ENCODE results near the gene ZRANB1. TPM values are rescaled to one million over a fixed set of nuclear protein-coding genes. Genes with fewer than 3 reads are reported as not detected.
A peak's percentile ranks its signal among the peaks of the same experiment; 100 is the strongest.
"Not testable (repeated sequence)": the region's sequence is repeated elsewhere in the genome, so short reads cannot be mapped to it uniquely, and the experiment has no call there.

The ZRANB1 gene
- total RNA-seq, 2 donors from 2014 or later: 15.0 to 16.0 TPM

- Mint-ChIP-seq H3K36me3 (ENCODE audit: insufficient read depth in 2 of 2) (peaks cover 8 to 17% of the 10 kb centered on the region in 2 donors), H3K4me3 (no peak overlapping the region)
These were observed 36.4 kb downstream of the ZRANB1 start for GRCh38 chr10:124978376-124978725.

GRCh38 chr10:124983321-124983720 is 41.4 kb downstream of the ZRANB1 start:
- H3K36me3 Mint-ChIP-seq (ENCODE audit: insufficient read depth in 2 of 2): peaks cover 13 to 20% of the 10 kb centered on the region in 2 donors
- ATAC-seq (replicated peaks in 1 of 2): no peak
- no peaks in the 10 kb centered on the region for H3K27me3 Mint-ChIP-seq (ENCODE audit: low read depth)
- no peak overlapping the region for H3K4me3 Mint-ChIP-seq
- H3K4me1 Mint-ChIP-seq (ENCODE audit: low read depth): no peaks in the 10 kb centered on the region
- no peaks in the 10 kb centered on the region for H3K9me3 Mint-ChIP-seq
- H3K27ac Mint-ChIP-seq: peak overlapping the region; percentile 55
- DNase-seq: no peak

More at GRCh38 chr10:124978376-124978725, 36.4 kb downstream of the ZRANB1 start:
- H3K27ac Mint-ChIP-seq: no peak overlapping the region
- H3K27me3 Mint-ChIP-seq (ENCODE audit: low read depth): no peaks in the 10 kb centered on the region
- DNase-seq (no peak), ATAC-seq (replicated peaks in 1 of 2) (no peak)
- H3K9me3 Mint-ChIP-seq: no peaks in the 10 kb centered on the region
- H3K4me1 Mint-ChIP-seq (ENCODE audit: low read depth): peaks cover 19% of the 10 kb centered on the region

DNA sequence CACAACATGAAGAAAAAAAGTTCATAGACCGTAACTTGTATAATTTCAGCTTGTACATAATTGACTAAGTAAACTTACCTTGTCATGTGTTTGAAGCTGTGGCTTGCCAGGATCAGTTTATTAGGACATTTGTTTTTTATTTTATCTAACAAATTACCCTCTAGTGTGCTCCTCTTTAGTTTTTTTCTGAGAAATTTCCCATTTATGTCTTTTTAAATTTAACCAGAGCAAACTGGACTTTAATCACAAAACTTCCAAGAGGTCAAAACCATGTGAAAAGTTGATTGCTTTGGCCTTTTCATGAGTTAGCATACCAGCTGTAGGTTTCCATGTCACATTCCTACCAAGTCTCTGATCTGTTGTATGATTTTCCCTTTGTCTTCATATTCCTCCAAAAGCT is 42.5 kb downstream of the ZRANB1 start:
- Mint-ChIP-seq H3K27ac (no peak overlapping the region), H3K4me3 (no peak overlapping the region), H3K27me3 (ENCODE audit: low read depth) (no peaks in the 10 kb centered on the region), H3K9me3 (no peaks in the 10 kb centered on the region), H3K36me3 (ENCODE audit: insufficient read depth in 2 of 2) (peaks cover 12 to 20% of the 10 kb centered on the region in 2 donors), H3K4me1 (ENCODE audit: low read depth) (no peaks in the 10 kb centered on the region)
- no peak for DNase-seq
- ATAC-seq (replicated peaks in 1 of 2): no peak

GRCh38 chr10:124985162-124985561 is 43.2 kb downstream of the ZRANB1 start:
- Mint-ChIP-seq H3K4me1 (ENCODE audit: low read depth) (no peaks in the 10 kb centered on the region), H3K9me3 (no peaks in the 10 kb centered on the region), H3K36me3 (ENCODE audit: insufficient read depth in 2 of 2) (peaks cover 12 to 20% of the 10 kb centered on the region in 2 donors), H3K27ac (no peak overlapping the region), H3K4me3 (no peak overlapping the region), H3K27me3 (ENCODE audit: low read depth) (no peaks in the 10 kb centered on the region)
- ATAC-seq (replicated peaks in 1 of 2) (no peak), DNase-seq (no peak)

DNA sequence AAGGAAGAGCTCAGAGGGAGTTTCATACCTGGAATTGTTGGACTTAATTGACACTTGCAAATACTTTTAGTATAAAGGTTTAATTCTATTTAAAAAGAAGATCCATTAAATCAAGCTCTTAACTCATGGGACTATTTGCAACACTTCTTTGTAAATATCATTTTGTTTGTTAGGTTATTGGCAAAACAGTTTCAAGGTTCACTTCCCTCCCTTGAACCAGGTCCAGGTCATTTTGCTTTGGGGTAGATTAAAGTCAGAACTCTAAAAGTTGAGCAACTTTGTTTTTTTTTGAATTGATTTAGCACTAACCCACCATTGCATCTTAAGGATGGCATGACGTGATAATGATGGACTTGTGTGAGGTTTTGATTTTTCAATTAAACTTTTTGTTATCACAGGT is 45.9 kb downstream of the ZRANB1 start:
- no peak overlapping the region for H3K4me3 Mint-ChIP-seq
- H3K9me3 Mint-ChIP-seq: no peaks in the 10 kb centered on the region
- H3K4me1 Mint-ChIP-seq (ENCODE audit: low read depth): no peaks in the 10 kb centered on the region
- ATAC-seq (replicated peaks in 1 of 2): no peak
- DNase-seq: no peak
- peaks cover 11% of the 10 kb centered on the region in 2 donors for H3K36me3 Mint-ChIP-seq (ENCODE audit: insufficient read depth in 2 of 2)
- H3K27ac Mint-ChIP-seq: no peak overlapping the region
- no peaks in the 10 kb centered on the region for H3K27me3 Mint-ChIP-seq (ENCODE audit: low read depth)

DNA sequence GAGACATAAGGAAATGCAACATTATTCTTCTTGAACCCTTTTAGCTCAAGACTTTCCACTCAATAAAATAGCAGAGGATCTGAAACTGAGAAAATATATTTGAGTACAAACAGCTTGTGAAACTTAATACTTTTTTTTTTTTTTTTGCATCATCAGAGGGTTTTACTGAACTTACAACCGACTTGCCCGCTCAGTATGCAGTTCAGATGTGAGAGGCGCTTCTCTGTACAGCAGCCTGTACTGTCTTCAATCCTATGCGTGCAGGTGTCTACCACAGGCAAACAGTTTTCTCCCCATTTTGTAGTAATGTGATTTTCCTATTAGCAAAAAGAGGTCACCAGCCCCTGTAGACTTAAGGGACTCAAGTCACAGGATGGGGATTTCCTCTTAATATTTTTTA is 46.8 kb downstream of the ZRANB1 start:
- not testable (repeated sequence) for H3K27ac Mint-ChIP-seq; H3K27me3 Mint-ChIP-seq (ENCODE audit: low read depth); H3K36me3 Mint-ChIP-seq (ENCODE audit: insufficient read depth in 2 of 2); H3K4me3 Mint-ChIP-seq; DNase-seq; H3K4me1 Mint-ChIP-seq (ENCODE audit: low read depth); H3K9me3 Mint-ChIP-seq; ATAC-seq (replicated peaks in 1 of 2)

DNA sequence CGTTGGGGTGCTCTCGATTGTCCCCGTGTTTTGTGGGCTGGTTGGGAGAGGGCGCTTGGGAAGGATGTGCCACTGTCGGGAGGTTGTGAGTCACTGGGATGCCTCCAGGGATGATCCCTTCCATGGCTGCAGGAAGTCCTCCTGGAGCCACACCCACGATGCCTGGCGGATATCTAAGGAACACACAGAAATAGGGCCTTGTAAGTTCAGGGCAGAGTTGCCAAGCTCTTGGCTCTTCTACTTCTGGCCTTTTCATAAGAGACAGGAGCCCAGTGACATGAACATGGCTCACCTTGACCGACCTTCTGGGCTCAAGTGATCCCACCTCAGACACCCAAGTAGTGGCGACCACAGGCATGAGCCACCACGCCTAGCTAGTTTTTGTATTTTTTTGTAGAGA is 47.6 kb downstream of the ZRANB1 start:
- Mint-ChIP-seq H3K9me3 (no peaks in the 10 kb centered on the region), H3K4me3 (no peak overlapping the region), H3K27me3 (ENCODE audit: low read depth) (no peaks in the 10 kb centered on the region), H3K27ac (peak overlapping the region; percentile 74), H3K36me3 (ENCODE audit: insufficient read depth in 2 of 2) (peaks cover 4 to 7% of the 10 kb centered on the region in 2 donors), H3K4me1 (ENCODE audit: low read depth) (no peaks in the 10 kb centered on the region)
- DNase-seq: no peak
- ATAC-seq (replicated peaks in 1 of 2): no peak

DNA sequence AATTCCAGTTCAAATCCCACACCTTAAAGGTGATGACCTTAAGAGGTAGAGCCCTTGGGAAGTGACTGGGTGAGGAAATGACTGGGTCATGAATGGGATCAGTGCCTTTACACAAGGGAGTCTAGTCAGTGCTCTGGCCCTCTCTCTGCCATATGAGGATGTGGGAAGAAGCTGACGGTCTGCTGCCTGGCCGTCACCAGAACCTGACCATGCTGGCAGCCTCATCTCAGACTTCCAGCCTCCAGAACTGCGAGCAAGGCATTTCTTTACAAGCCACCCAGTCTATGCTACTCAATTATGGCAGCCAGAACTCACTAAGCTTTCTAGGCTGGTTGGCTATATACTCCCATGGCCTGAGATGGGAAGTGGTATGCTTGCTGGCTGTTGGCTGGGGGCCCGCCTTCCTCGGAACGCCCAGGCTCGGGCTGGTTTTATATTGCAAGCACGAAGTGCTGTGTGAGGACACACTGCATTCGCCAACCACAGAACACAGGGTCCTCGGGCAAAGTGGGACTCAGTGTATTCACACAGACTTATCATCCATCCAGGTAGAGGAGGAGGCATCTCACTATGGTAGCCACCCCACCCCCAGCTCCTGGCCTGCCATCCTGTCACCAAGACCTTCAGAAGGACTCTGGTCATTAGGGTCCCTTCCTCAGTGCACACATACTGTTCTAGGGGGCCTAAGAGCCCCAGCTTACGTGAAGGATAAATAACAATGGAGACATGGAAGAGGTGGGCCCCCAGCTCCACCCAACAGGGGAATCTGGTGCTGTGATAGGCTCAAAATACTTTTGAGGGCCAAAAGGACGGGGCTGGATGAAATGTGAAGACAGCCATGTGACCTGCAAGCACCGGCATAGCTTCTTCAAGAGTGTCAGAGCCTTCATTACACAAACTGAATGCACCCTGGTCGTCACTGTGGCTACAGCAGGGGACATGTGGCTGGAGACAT is 49.0 kb downstream of the ZRANB1 start:
- peaks cover 0 to 3% of the 10 kb centered on the region in 2 donors for H3K36me3 Mint-ChIP-seq (ENCODE audit: insufficient read depth in 2 of 2)

GRCh38 chr10:124991835-124992234 is 49.9 kb downstream of the ZRANB1 start:
- Mint-ChIP-seq H3K27ac (no peak overlapping the region), H3K4me1 (ENCODE audit: low read depth) (no peaks in the 10 kb centered on the region), H3K4me3 (no peak overlapping the region), H3K9me3 (no peaks in the 10 kb centered on the region), H3K36me3 (ENCODE audit: insufficient read depth in 2 of 2) (peaks cover 0 to 3% of the 10 kb centered on the region in 2 donors), H3K27me3 (ENCODE audit: low read depth) (no peaks in the 10 kb centered on the region)
- DNase-seq (no peak), ATAC-seq (replicated peaks in 1 of 2) (peak; percentile 20 to 51)

More for the DNA sequence above, 49.0 kb downstream of the ZRANB1 start:
- no peaks in the 10 kb centered on the region for H3K4me1 Mint-ChIP-seq (ENCODE audit: low read depth)
- DNase-seq: no peak
- H3K9me3 Mint-ChIP-seq: no peaks in the 10 kb centered on the region
- no peak overlapping the region for H3K27ac Mint-ChIP-seq
- ATAC-seq (replicated peaks in 1 of 2): no peak
- no peaks in the 10 kb centered on the region for H3K27me3 Mint-ChIP-seq (ENCODE audit: low read depth)
- H3K4me3 Mint-ChIP-seq: no peak overlapping the region

GRCh38 chr10:124992462-124993344 is 50.8 kb downstream of the ZRANB1 start:
- H3K9me3 Mint-ChIP-seq: no peaks in the 10 kb centered on the region
- ATAC-seq (replicated peaks in 1 of 2) (peak; percentile 41 to 44), DNase-seq (peak in 1 of 2 donors; percentile 29)
- peaks cover 0 to 2% of the 10 kb centered on the region in 2 donors for H3K36me3 Mint-ChIP-seq (ENCODE audit: insufficient read depth in 2 of 2)
- H3K4me3 Mint-ChIP-seq: no peak overlapping the region
- H3K27me3 Mint-ChIP-seq (ENCODE audit: low read depth): no peaks in the 10 kb centered on the region
- no peaks in the 10 kb centered on the region for H3K4me1 Mint-ChIP-seq (ENCODE audit: low read depth)
- H3K27ac Mint-ChIP-seq: no peak overlapping the region

DNA sequence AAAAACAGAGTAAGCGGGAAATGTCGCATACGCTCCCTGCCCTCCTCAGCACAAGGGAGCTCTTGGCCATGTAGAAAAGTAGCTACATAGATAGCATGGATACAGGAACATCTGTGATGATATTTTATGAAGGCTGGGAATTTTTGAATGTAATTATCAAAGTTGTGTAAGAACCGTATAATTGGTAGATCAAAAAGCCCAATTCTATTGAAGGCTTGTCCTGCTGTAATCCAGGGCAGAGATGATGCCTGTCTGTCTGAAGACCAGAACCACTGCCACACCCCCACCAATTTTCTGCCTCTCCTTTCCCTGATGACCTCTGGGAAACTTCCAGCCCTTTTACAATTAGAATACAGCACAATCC is 51.4 kb downstream of the ZRANB1 start:
- Mint-ChIP-seq H3K9me3 (no peaks in the 10 kb centered on the region), H3K36me3 (ENCODE audit: insufficient read depth in 2 of 2) (peaks cover 0 to 2% of the 10 kb centered on the region in 2 donors), H3K27ac (no peak overlapping the region), H3K27me3 (ENCODE audit: low read depth) (no peaks in the 10 kb centered on the region), H3K4me1 (ENCODE audit: low read depth) (no peaks in the 10 kb centered on the region), H3K4me3 (no peak overlapping the region)
- no peak for DNase-seq
- no peak for ATAC-seq (replicated peaks in 1 of 2)

DNA sequence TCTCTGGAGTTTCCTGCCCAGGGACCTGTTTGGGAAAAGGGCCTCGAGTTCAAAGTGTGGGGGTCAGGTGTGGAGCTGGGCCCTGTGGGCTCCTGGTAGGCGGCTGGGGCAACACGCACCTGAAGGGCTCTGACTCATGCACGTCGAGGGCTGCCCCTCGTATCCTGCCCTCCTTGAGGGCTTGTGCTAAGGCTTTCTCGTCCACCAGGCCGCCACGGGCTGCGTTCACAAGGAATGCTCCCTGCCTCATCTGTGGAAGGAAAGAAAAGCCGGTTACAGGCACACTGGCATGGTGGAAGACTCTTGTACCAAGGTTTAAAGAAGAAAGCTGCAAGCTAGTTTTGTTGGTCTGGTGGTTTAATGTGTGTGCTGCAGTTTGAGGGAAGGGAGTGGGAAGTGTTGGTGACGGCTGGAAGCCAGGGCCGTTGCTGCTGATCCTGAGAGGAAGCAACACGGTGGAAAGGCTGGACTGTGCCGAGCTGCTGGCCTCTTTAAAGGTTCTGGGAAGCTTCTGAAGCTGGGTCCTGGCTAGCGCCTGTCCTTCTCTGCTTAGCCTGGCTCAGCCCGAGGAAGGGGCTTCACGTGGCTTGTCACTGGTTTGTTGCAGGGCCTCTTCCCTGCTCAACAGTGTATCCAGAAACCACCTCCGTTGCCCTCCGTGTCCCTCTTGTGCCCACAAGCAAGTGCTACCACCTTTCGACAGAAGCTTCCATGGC is 52.0 kb downstream of the ZRANB1 start:
- no peak for ATAC-seq (replicated peaks in 1 of 2)
- H3K27ac Mint-ChIP-seq: no peak overlapping the region
- no peaks in the 10 kb centered on the region for H3K27me3 Mint-ChIP-seq (ENCODE audit: low read depth)
- no peak for DNase-seq
- H3K4me3 Mint-ChIP-seq: no peak overlapping the region
- H3K9me3 Mint-ChIP-seq: no peaks in the 10 kb centered on the region
- H3K4me1 Mint-ChIP-seq (ENCODE audit: low read depth): no peaks in the 10 kb centered on the region
- peaks cover 0 to 2% of the 10 kb centered on the region in 2 donors for H3K36me3 Mint-ChIP-seq (ENCODE audit: insufficient read depth in 2 of 2)
